GM12801 (cell line): ENCODE data around the gene SARS1.

Source experiments
- TF ChIP-seq, protein P1 (sequence below): IDR thresholded peaks from one replicate; pipeline ENCODE4 v1.5.1; 2011; ENCODE audit warnings: control low read depth; ENCODE audit not compliant: insufficient read length; ENCODE audit errors: extremely low read depth

Gene SARS1

GRCh38 chr1:109281680-109282496 is 68.2 kb downstream of the SARS1 start:
- TF ChIP-seq, protein P1, sequence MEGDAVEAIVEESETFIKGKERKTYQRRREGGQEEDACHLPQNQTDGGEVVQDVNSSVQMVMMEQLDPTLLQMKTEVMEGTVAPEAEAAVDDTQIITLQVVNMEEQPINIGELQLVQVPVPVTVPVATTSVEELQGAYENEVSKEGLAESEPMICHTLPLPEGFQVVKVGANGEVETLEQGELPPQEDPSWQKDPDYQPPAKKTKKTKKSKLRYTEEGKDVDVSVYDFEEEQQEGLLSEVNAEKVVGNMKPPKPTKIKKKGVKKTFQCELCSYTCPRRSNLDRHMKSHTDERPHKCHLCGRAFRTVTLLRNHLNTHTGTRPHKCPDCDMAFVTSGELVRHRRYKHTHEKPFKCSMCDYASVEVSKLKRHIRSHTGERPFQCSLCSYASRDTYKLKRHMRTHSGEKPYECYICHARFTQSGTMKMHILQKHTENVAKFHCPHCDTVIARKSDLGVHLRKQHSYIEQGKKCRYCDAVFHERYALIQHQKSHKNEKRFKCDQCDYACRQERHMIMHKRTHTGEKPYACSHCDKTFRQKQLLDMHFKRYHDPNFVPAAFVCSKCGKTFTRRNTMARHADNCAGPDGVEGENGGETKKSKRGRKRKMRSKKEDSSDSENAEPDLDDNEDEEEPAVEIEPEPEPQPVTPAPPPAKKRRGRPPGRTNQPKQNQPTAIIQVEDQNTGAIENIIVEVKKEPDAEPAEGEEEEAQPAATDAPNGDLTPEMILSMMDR = no peak

DNA sequence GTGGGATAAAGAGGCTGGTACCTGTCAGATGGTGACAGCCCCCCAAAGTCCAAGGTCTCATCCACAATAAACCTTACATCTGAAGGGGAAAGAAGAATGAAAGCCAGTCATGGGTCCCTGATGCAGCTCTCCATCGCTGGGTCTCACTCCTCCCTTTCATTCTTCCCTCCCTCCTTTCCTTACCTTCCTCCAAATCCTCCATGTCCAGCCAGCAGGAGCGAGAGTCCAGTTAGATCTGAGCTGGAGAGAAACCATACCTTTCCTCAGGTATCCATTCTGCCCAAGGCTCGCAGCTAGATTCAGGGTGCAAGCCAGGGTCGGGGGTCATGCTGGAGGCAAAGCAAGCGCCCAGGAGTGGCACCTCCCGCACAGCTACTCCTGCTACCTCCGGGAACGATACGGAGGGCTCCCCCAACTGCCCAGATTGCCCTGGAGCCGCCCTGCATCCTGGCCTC is 68.8 kb downstream of the SARS1 start:
- TF ChIP-seq, protein P1 = no peak

DNA sequence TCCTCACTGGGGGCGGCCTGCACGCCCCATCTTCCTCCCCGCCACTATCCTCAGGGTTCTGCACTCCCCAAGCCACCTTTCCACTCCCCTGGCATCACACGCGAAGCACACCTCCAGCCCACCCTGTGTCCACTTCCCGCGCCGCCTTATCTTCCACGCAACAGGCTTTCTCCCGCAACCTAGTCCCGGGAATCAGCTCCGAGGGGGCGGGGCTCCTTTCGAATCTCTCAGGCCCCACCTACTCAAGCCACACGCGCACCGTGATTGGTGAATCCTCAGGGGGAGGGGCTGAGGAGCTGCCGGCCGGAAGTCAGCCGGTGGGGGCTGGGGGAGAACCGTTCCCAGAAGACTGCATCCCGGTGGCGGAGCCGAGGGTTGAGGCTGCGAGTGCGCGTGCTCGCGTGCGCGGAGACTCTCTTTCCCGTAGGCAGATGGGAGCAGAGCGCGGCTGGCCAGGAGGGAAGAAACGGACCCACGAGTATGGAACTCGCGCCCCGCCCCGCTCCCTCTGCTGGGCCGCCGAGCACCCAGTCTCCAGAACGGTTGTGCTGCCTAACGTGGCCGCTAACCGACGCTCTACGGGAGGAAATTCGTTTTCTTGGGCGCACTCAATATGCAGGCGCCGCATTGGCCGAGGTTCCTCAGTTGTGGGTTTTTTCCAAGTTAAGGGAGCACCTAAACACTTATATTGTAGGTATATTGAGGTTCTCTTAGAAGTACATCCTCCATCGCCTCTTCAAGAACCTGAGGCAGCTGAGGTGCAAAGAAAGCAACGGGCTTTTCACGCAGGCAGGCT is 69.4 kb downstream of the SARS1 start, which contains the start of gene PSRC1:
TSS of gene PSRC1 (minus strand) at position 194 of the 796 bp plus-strand sequence.
- TF ChIP-seq, protein P1 = no peak

GRCh38 chr1:109283748-109284600 is 70.3 kb downstream of the SARS1 start:
- TF ChIP-seq, protein P1 = no peak
